Measurements from ENCODE around the gene FASTKD3. TPM values are rescaled to one million over a fixed set of nuclear protein-coding genes. Genes with fewer than 3 reads are reported as not detected.

The FASTKD3 gene
- total RNA-seq, 1 experiment from 2014 or later: 20.6 TPM

GRCh38 chr5:7908317-7908716, 39.5 kb upstream of the FASTKD3 start:
- Histone ChIP-seq H3K27me3 (ENCODE audit: insufficient read depth, low read depth) (no peaks in the 10 kb centered on the region), H3K27ac (no peak overlapping the region), H3K9me2 (ENCODE audit: insufficient read depth) (no peaks in the 10 kb centered on the region), H3K4me1 (replicated peaks; ENCODE audit: insufficient read depth) (0 out of 2 replicates have a peak, but pooled peaks cover 5% of the 10 kb centered on the region), H3K4me3 (no peak overlapping the region), H3K79me2 (ENCODE audit: low read depth) (no peaks in the 10 kb centered on the region), H3K9me3 (ENCODE audit: insufficient read depth, low read depth) (peaks cover 16% of the 10 kb centered on the region; the same call in 1 of the 2 replicates), H3K4me2 (no peak overlapping the region), H4K20me1 (ENCODE audit: insufficient read depth) (no peaks in the 10 kb centered on the region), H2AFZ (no peak overlapping the region), H3F3A (ENCODE audit: insufficient read depth, low read depth) (no peaks in the 10 kb centered on the region; the same call in 1 of the 2 replicates), H3K36me3 (ENCODE audit: low read depth) (no peaks in the 10 kb centered on the region)
- no peak for DNase-seq
- TF ChIP-seq CTCF (conservative IDR thresholded peaks at IDR 0.05) (no peak), EZH2 (IDR thresholded peaks at IDR 0.05; ENCODE audit: low read depth) (no peak)
- BruUV-seq (replicated peaks): no TSS peak
- intact Hi-C loops (cut with micrococcal nuclease; ENCODE audit: unreplicated experiment): no loop called here
- POLR2A ChIA-PET (ENCODE audit: unreplicated experiment): no interaction called here
- CTCF ChIA-PET: no interaction called here

- BruUV-seq (replicated peaks): no TSS peak
- intact Hi-C loops (cut with micrococcal nuclease; ENCODE audit: unreplicated experiment): no loop called here
Measured at GRCh38 chr5:7907612-7908011, 38.8 kb upstream of the FASTKD3 start.

GRCh38 chr5:7904170-7904569, 35.3 kb upstream of the FASTKD3 start:
- H3K4me2 ChIP-seq: no peak overlapping the region
- no peak overlapping the region for H3K27ac ChIP-seq
- no peaks in the 10 kb centered on the region for H3K79me2 ChIP-seq (ENCODE audit: low read depth)
- TF ChIP-seq CTCF (conservative IDR thresholded peaks at IDR 0.05): no peak; the same call in 1 of the 2 replicates
- H4K20me1 ChIP-seq (ENCODE audit: insufficient read depth): no peaks in the 10 kb centered on the region
- CTCF ChIA-PET: interaction anchor here (0.6 to 0.7 kb wide), 2 partner anchors 17 to 34 kb away, joined by 3 read pairs; no protein-coding TSS in a partner anchor
- no peak overlapping the region for H3K4me3 ChIP-seq
- H3F3A ChIP-seq (ENCODE audit: insufficient read depth, low read depth): no peaks in the 10 kb centered on the region; the same call in 1 of the 2 replicates
- POLR2A ChIA-PET (ENCODE audit: unreplicated experiment): no interaction called here
- 0 out of 2 replicates have a peak, but pooled peaks cover 5% of the 10 kb centered on the region for H3K4me1 ChIP-seq (replicated peaks; ENCODE audit: insufficient read depth)
- H3K9me3 ChIP-seq (ENCODE audit: insufficient read depth, low read depth): peaks cover 8% of the 10 kb centered on the region; the same call in 1 of the 2 replicates
- no peaks in the 10 kb centered on the region for H3K27me3 ChIP-seq (ENCODE audit: insufficient read depth, low read depth)
- H2AFZ ChIP-seq: no peak overlapping the region
- DNase-seq: peak in 1 of 2 experiments; percentile 75
- peaks cover 24% of the 10 kb centered on the region for H3K36me3 ChIP-seq (ENCODE audit: low read depth)
- H3K9me2 ChIP-seq (ENCODE audit: insufficient read depth): no peaks in the 10 kb centered on the region
- no TSS peak for BruUV-seq (replicated peaks)
- intact Hi-C loops (cut with micrococcal nuclease; ENCODE audit: unreplicated experiment): no loop called here

More at GRCh38 chr5:7907612-7908011, 38.8 kb upstream of the FASTKD3 start:
- ChIA-PET CTCF (no interaction called here), POLR2A (ENCODE audit: unreplicated experiment) (no interaction called here)
- Histone ChIP-seq H3K4me3 (no peak overlapping the region), H3K9me3 (ENCODE audit: insufficient read depth, low read depth) (peaks cover 13% of the 10 kb centered on the region; the same call in 1 of the 2 replicates), H3K79me2 (ENCODE audit: low read depth) (no peaks in the 10 kb centered on the region), H4K20me1 (ENCODE audit: insufficient read depth) (no peaks in the 10 kb centered on the region), H3K27ac (no peak overlapping the region), H2AFZ (no peak overlapping the region), H3F3A (ENCODE audit: insufficient read depth, low read depth) (no peaks in the 10 kb centered on the region; the same call in 1 of the 2 replicates), H3K4me1 (replicated peaks; ENCODE audit: insufficient read depth) (0 out of 2 replicates have a peak, but pooled peaks cover 5% of the 10 kb centered on the region), H3K36me3 (ENCODE audit: low read depth) (no peaks in the 10 kb centered on the region), H3K27me3 (ENCODE audit: insufficient read depth, low read depth) (no peaks in the 10 kb centered on the region), H3K9me2 (ENCODE audit: insufficient read depth) (no peaks in the 10 kb centered on the region), H3K4me2 (no peak overlapping the region)
- TF ChIP-seq EZH2 (IDR thresholded peaks at IDR 0.05; ENCODE audit: low read depth) (no peak), CTCF (conservative IDR thresholded peaks at IDR 0.05) (no peak)
- DNase-seq: no peak

All from PC-9 (cell line).